Measurements from ENCODE around the gene CTU2. TPM values are rescaled to one million over a fixed set of nuclear protein-coding genes. Genes with fewer than 3 reads are reported as not detected.

CTU2 gene
- total and polyA plus RNA-seq, 2 of the 8 experiments (the other 6 are each of a cell fraction or from before 2014, with no cell fraction given), result 32.7 to 42.9 TPM

DNA sequence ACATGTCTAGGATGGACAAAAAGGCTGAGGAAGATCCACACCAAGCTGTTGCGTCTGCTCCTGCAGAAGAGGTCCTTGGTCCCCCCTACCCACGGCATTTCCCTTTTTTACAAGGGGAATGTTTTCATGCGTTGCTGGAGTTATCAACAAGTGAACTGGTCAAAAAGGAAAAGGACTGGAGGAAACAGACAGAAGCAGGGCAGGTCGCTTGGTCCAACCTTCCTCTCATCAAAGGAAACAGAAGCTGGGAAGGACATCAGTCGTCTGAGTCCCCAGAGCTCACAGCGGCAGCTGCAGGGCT lies 52.6 kb downstream of the CTU2 start:
- Histone ChIP-seq H2AK5ac (ENCODE audit: low read depth, low read length) (no peak overlapping the region), H3K4me1 (replicated peaks in 1 of 4; ENCODE audit: control insufficient read depth in 3 of 4, insufficient read depth in 4 of 4, low read length in 3 of 4) (peaks cover 4 to 36% (median 25%) of the 10 kb centered on the region in 4 experiments), H3K14ac (ENCODE audit: insufficient read length) (no peak overlapping the region), H2BK15ac (ENCODE audit: low read length) (no peak overlapping the region), H3K18ac (ENCODE audit: extremely low read depth, low read length) (no peak overlapping the region), H3K56ac (replicated peaks; ENCODE audit: insufficient read length, low read depth, low read length) (no peak overlapping the region), H3K4me3 (ENCODE audit: extremely low read depth in 1 of 4, insufficient read depth in 2 of 4, low read depth in 3 of 4, low read length in 4 of 4) (no peak overlapping the region), H4K20me1 (replicated peaks in 1 of 2; ENCODE audit: control insufficient read depth in 1 of 2, insufficient read depth in 2 of 2, low read length in 2 of 2) (peaks cover 0 to 11% of the 10 kb centered on the region in 2 experiments), H3K79me1 (ENCODE audit: low read depth, low read length) (peaks cover 5% of the 10 kb centered on the region), H3K27me3 (replicated peaks in 1 of 4; ENCODE audit: control insufficient read depth in 3 of 4, extremely low read depth in 1 of 4, insufficient read depth in 3 of 4, low read length in 3 of 4) (no peaks in the 10 kb centered on the region), H2BK20ac (ENCODE audit: low read length) (no peak overlapping the region), H3K23me2 (ENCODE audit: low read depth, low read length) (no peaks in the 10 kb centered on the region), H2BK120ac (replicated peaks; ENCODE audit: low read depth, low read length) (no peak overlapping the region), H3K9me3 (ENCODE audit: insufficient read depth in 2 of 2, low read depth in 1 of 2, low read length in 1 of 2) (no peaks in the 10 kb centered on the region), H3K23ac (ENCODE audit: insufficient read length) (no peak overlapping the region), H4K91ac (replicated peaks; ENCODE audit: insufficient read length, low read length) (no peak overlapping the region), H2BK12ac (ENCODE audit: low read depth, low read length) (no peak overlapping the region), H3K27ac (ENCODE audit: low read depth, low read length) (no peak overlapping the region), H2BK5ac (ENCODE audit: low read depth, low read length) (no peak overlapping the region), H3K4ac (replicated peaks; ENCODE audit: insufficient read length, low read depth, low read length) (no peak overlapping the region), H4K8ac (ENCODE audit: extremely low read depth, insufficient read depth, low read length) (no peak overlapping the region), H3K4me2 (ENCODE audit: insufficient read depth in 1 of 2, low read depth in 2 of 2, low read length in 2 of 2) (no peak overlapping the region), H4K5ac (ENCODE audit: insufficient read length, low read depth, low read length) (no peak overlapping the region), H3K9ac (replicated peaks in 1 of 4; ENCODE audit: extremely low read depth in 1 of 4, low read depth in 3 of 4, low read length in 3 of 4) (no peak overlapping the region), H2AFZ (ENCODE audit: low read length) (no peak overlapping the region), H3K36me3 (ENCODE audit: control insufficient read depth in 2 of 4, insufficient read depth in 4 of 4, low read length in 3 of 4) (no peaks in the 10 kb centered on the region), H3K79me2 (ENCODE audit: control insufficient read depth in 1 of 2, insufficient read depth in 2 of 2, low read length in 2 of 2) (no peaks in the 10 kb centered on the region; a peak in 1 of 4 replicates)
- ChIA-PET POLR2A (ENCODE audit: partially characterized antibody) (interaction anchor here (0.8 to 2.2 kb wide), 6 partner anchors 14 to 54 kb away, joined by 3 to 8 read pairs (median 4); no protein-coding TSS in a partner anchor), CTCF (ENCODE audit: partially characterized antibody) (interaction anchor here (0.5 to 25.0 kb wide), 11 partner anchors 9 to 99 kb away, joined by 3 to 251 read pairs (median 4); partner anchors contain the start of gene PIEZO1)
- 86% methylated on average over 6 of the region's 6 CpGs; no CpG with 5 or more reads in 1 of the 2 experiments for WGBS, 2 experiments (ENCODE audit: extremely low coverage in 1 of 2, insufficient coverage in 1 of 2, insufficient read length in 1 of 2, insufficient replicate concordance in 2 of 2, low coverage in 1 of 2, low lambda C conversion rate in 2 of 2, missing lambda C conversion rate in 1 of 2)
- DNase-seq (ENCODE audit: low read depth in 1 of 2, low spot score in 2 of 2) (no peak), FAIRE-seq (no peak)
- TF ChIP-seq KDM5A (IDR thresholded peaks at IDR 0.05; ENCODE audit: low read length) (no peak), JUN (IDR thresholded peaks at IDR 0.05; ENCODE audit: low read depth, low read length) (no peak), SAP30 (IDR thresholded peaks at IDR 0.05; ENCODE audit: insufficient read depth, insufficient replicate concordance, low read length) (no peak), NRF1 (IDR thresholded peaks at IDR 0.05; ENCODE audit: low read depth, low read length) (no peak), SP2 (IDR thresholded peaks at IDR 0.05; ENCODE audit: low read length) (no peak), ASH2L (IDR thresholded peaks at IDR 0.05; ENCODE audit: low read length) (no peak), BRCA1 (IDR thresholded peaks at IDR 0.05; ENCODE audit: low read depth, low read length) (no peak), YY1 (IDR thresholded peaks at IDR 0.05; ENCODE audit: low read depth, low read length) (no peak), EP300 (IDR thresholded peaks at IDR 0.05; ENCODE audit: borderline replicate concordance in 1 of 2, low read depth in 2 of 2, low read length in 2 of 2) (no peak), SP4 (IDR thresholded peaks at IDR 0.05; ENCODE audit: low read length) (no peak), MAFK (IDR thresholded peaks at IDR 0.05; ENCODE audit: low read depth, low read length) (no peak), RBBP5 (IDR thresholded peaks at IDR 0.05; ENCODE audit: borderline replicate concordance, low read depth, low read length) (no peak), SIN3A (conservative IDR thresholded peaks at IDR 0.05 in 1 of 2, IDR thresholded peaks at IDR 0.05 in 1 of 2; ENCODE audit: low read depth in 1 of 2, low read length in 2 of 2) (no peak)

Data from H1 (cell line).